Activated CD4-positive, CD25-positive, alpha-beta regulatory T cell (primary cell): Measurements from ENCODE around the gene MAFG.

ENCODE experiments used
- DNase-seq, 4 experiments: peaks; one replicate each; lab custom pipeline; 2025; lab: John Stamatoyannopoulos, UW

MAFG gene

GRCh38 chr17:81909966-81910839 is 17.3 kb downstream of the MAFG start:
- DNase-seq, result no peak

GRCh38 chr17:81909231-81909630 is 18.3 kb downstream of the MAFG start:
- no peak for DNase-seq

GRCh38 chr17:81908793-81909192 is 18.7 kb downstream of the MAFG start:
- no peak for DNase-seq

GRCh38 chr17:81907219-81908145 is 20.1 kb downstream of the MAFG start:
- DNase-seq, result no peak

GRCh38 chr17:81906476-81907218 is 20.9 kb downstream of the MAFG start:
- DNase-seq, result no peak

- DNase-seq, result no peak
Measured at GRCh38 chr17:81905993-81906392, 21.5 kb downstream of the MAFG start.

GRCh38 chr17:81905424-81905875 is 22.1 kb downstream of the MAFG start:
- DNase-seq, result no peak

- DNase-seq, result no peak
Measured at GRCh38 chr17:81904600-81905423, 22.7 kb downstream of the MAFG start.

GRCh38 chr17:81903896-81904599 is 23.5 kb downstream of the MAFG start:
- no peak for DNase-seq

GRCh38 chr17:81903415-81903831 is 24.1 kb downstream of the MAFG start:
- no peak for DNase-seq

GRCh38 chr17:81902653-81903414 is 24.7 kb downstream of the MAFG start:
- no peak for DNase-seq

GRCh38 chr17:81902023-81902652 is 25.4 kb downstream of the MAFG start, which contains the start of gene NPB:
NPB (plus strand) TSS chr17:81902238; CDS start chr17:81902278, 40 bp downstream.
- DNase-seq, result no peak

GRCh38 chr17:81901167-81902022 is 26.1 kb downstream of the MAFG start:
- no peak for DNase-seq

GRCh38 chr17:81900181-81900820 is 27.2 kb downstream of the MAFG start:
- no peak for DNase-seq

GRCh38 chr17:81899514-81900166 is 27.9 kb downstream of the MAFG start:
- DNase-seq, result no peak

GRCh38 chr17:81898885-81899284 is 28.6 kb downstream of the MAFG start:
- no peak for DNase-seq
